SK-N-SH (cell line): Measurements from ENCODE around the gene HECW1. TPM values are rescaled to one million over a fixed set of nuclear protein-coding genes. Genes with fewer than 3 reads are reported as not detected.

ENCODE experiments used
- CTCF ChIA-PET: fragments of 300-600, 350-600 bp; formaldehyde crosslinking; extraction: SDS; loops from one replicate; lab custom pipeline; 2021; lab: Yijun Ruan, JAX
- POLR2A ChIA-PET: fragments of 350-600 bp; sonication (Branson Sonifier 250); formaldehyde crosslinking; extraction: SDS; loops from one replicate; lab custom pipeline; 2020; ENCODE audit warnings: antibody characterized with exemption, inconsistent platforms; lab: Yijun Ruan, JAX
- DNase-seq: peaks from one replicate; pipeline ENCODE4 v3.0.0; 2012
- H2AFZ ChIP-seq: fragments of 200-600 bp; sonication (generic); 2 replicates; pipeline ENCODE4 v1.8.1; 2016; ENCODE audit warnings: antibody characterized with exemption, mild to moderate bottlenecking, low read depth
- H3F3A ChIP-seq: fragments of 200-600 bp; sonication (generic); replicated peaks from 2 replicates; pipeline ENCODE3; 2016; ENCODE audit warnings: antibody characterized with exemption, mild to moderate bottlenecking; ENCODE audit not compliant: insufficient read depth
- H3K27ac ChIP-seq, 2 experiments: fragments of 200-500 bp in 1 of 2; fragments of 200-600 bp in 1 of 2; sonication (Bioruptor generic) in 1 of 2; sonication (generic), shearing (Covaris generic) in 1 of 2; 2 replicates each; pipeline versions ENCODE4 v1.5.1 to v1.6.1; 2014 to 2016; ENCODE audit warnings: low read depth in 2 of 2, inconsistent platforms in 1 of 2, low read length in 1 of 2, mild to moderate bottlenecking in 1 of 2, mixed read lengths in 1 of 2
- H3K27me3 ChIP-seq: fragments of 200-600 bp; sonication (generic), shearing (Covaris generic); 2 replicates; pipeline ENCODE4 v1.6.1; 2016; ENCODE audit warnings: mixed run types; ENCODE audit not compliant: insufficient read depth
- H3K36me3 ChIP-seq, 2 experiments: fragments of 200-500 bp in 1 of 2; fragments of 200-600 bp in 1 of 2; sonication (Bioruptor generic) in 1 of 2; sonication (generic) in 1 of 2; replicated peaks in 1 of 2; 2 replicates each; pipeline versions ENCODE3 to v1.5.1; 2014 to 2016; ENCODE audit warnings: low read length in 1 of 2, mild to moderate bottlenecking in 1 of 2; ENCODE audit not compliant: insufficient read depth in 2 of 2, control insufficient read depth in 1 of 2
- H3K4me1 ChIP-seq, 2 experiments: fragments of 200-500 bp in 1 of 2; fragments of 200-600 bp in 1 of 2; sonication (Bioruptor generic) in 1 of 2; sonication (generic), shearing (Covaris generic) in 1 of 2; 2 replicates each; pipeline versions ENCODE4 v1.5.1 to v1.6.1; 2014 to 2016; ENCODE audit warnings: low read depth in 1 of 2, low read length in 1 of 2, mixed run types in 1 of 2; ENCODE audit not compliant: insufficient read depth in 2 of 2, control insufficient read depth in 1 of 2
- H3K4me2 ChIP-seq: fragments of 200-600 bp; sonication (generic), shearing (Covaris generic); 2 replicates; pipeline ENCODE4 v1.6.1; 2017; ENCODE audit warnings: mixed run types
- H3K4me3 ChIP-seq, 2 experiments: fragments of 200-500 bp in 1 of 2; fragments of 200-600 bp in 1 of 2; sonication (Bioruptor generic) in 1 of 2; sonication (generic), shearing (Covaris generic) in 1 of 2; 2 replicates each; pipeline versions ENCODE4 v1.5.1 to v1.8.1; 2014 to 2016; ENCODE audit warnings: low read depth in 2 of 2, inconsistent platforms in 1 of 2, low read length in 1 of 2, mild to moderate bottlenecking in 1 of 2, mixed read lengths in 1 of 2, moderate library complexity in 1 of 2
- H3K79me2 ChIP-seq: fragments of 200-600 bp; sonication (generic); 2 replicates; pipeline ENCODE4 v1.8.1; 2017; ENCODE audit warnings: mild to moderate bottlenecking; ENCODE audit not compliant: insufficient read depth
- H3K9ac ChIP-seq: fragments of 200-600 bp; sonication (generic); 2 replicates; pipeline ENCODE4 v1.6.1; 2017; ENCODE audit warnings: mixed run types
- H3K9me2 ChIP-seq: fragments of 200-600 bp; sonication (generic); 2 replicates; pipeline ENCODE4 v1.6.1; 2017; ENCODE audit warnings: mixed run types
- H3K9me3 ChIP-seq: fragments of 200-600 bp; sonication (generic); 2 replicates; pipeline ENCODE4 v1.6.1; 2017; ENCODE audit warnings: mixed run types, mild to moderate bottlenecking, moderate library complexity
- H4K20me1 ChIP-seq: fragments of 200-600 bp; sonication (generic); 2 replicates; pipeline ENCODE4 v1.6.1; 2017; ENCODE audit warnings: mild to moderate bottlenecking, mixed run types; ENCODE audit not compliant: insufficient read depth
- EP300 ChIP-seq, 2 experiments: IDR thresholded peaks; 2 replicates each; pipeline versions ENCODE4 v1.4.0 to v1.6.1; 2012; ENCODE audit warnings: borderline replicate concordance in 1 of 2, low read depth in 1 of 2, low read length in 1 of 2
- FOSL2 ChIP-seq: IDR thresholded peaks from 2 replicates; pipeline ENCODE4 v1.4.0; 2012; ENCODE audit warnings: low read depth, mild to moderate bottlenecking, moderate library complexity, borderline replicate concordance
- FOXJ3 ChIP-seq: sonication (generic); formaldehyde crosslinking; IDR thresholded peaks from 2 replicates; pipeline ENCODE4 v1.5.1; 2020; ENCODE audit warnings: mild to moderate bottlenecking, missing genetic modification reagents
- GATA2 ChIP-seq: sonication (generic); formaldehyde crosslinking; IDR thresholded peaks from 2 replicates; pipeline ENCODE4 v1.5.0; 2020; ENCODE audit warnings: mild to moderate bottlenecking, missing genetic modification reagents
- JUND ChIP-seq: IDR thresholded peaks from 2 replicates; pipeline ENCODE4 v1.4.0; 2012
- MEF2A ChIP-seq: IDR thresholded peaks from 2 replicates; pipeline ENCODE4 v1.4.0; 2012; ENCODE audit warnings: low read depth, borderline replicate concordance
- MXI1 ChIP-seq: IDR thresholded peaks from 2 replicates; pipeline ENCODE4 v1.6.1; 2012; ENCODE audit warnings: mild to moderate bottlenecking, low read depth, low read length, improper control_type of control experiment
- NRF1 ChIP-seq: IDR thresholded peaks from 2 replicates; pipeline ENCODE4 v1.6.1; 2012; ENCODE audit warnings: low read depth, mild to moderate bottlenecking, low read length
- POLR2AphosphoS5 ChIP-seq: IDR thresholded peaks from 2 replicates; pipeline ENCODE4 v1.6.1; 2012; ENCODE audit warnings: low read depth, low read length
- RAD21 ChIP-seq: IDR thresholded peaks from 2 replicates; pipeline ENCODE4 v1.6.1; 2012; ENCODE audit warnings: mild to moderate bottlenecking, low read length
- RFX5 ChIP-seq: IDR thresholded peaks from 2 replicates; pipeline ENCODE4 v1.6.1; 2012; ENCODE audit warnings: mild to moderate bottlenecking, improper control_type of control experiment, low read length
- RXRA ChIP-seq: IDR thresholded peaks from 2 replicates; pipeline ENCODE4 v1.4.0; 2012; ENCODE audit warnings: low read depth, mild to moderate bottlenecking, borderline replicate concordance
- SIN3A ChIP-seq: IDR thresholded peaks from 2 replicates; pipeline ENCODE4 v1.6.1; 2012; ENCODE audit warnings: low read depth, mild to moderate bottlenecking, low read length, moderate library complexity, borderline replicate concordance
- USF1 ChIP-seq: IDR thresholded peaks from 2 replicates; pipeline ENCODE4 v1.4.0; 2012; ENCODE audit warnings: low read depth, borderline replicate concordance
- WGBS: methylation state at CpG from one replicate; pipeline ENCODE4 v1.1.6; 2017; ENCODE audit warnings: low lambda C conversion rate; 5-methylcytosine and 5-hydroxymethylcytosine counted together
- polyA plus RNA-seq, 3 experiments: library from polyadenylated mRNA; depleted of rRNA; stranded (reverse); fragments of >200 nt; gene quantifications; 2 replicates each; pipeline ENCODE4 v1.2.3, GENCODE V29; 2012
- TF ChIP-seq, protein P1 (sequence below): IDR thresholded peaks from 2 replicates; pipeline ENCODE4 v1.4.0; 2012; ENCODE audit warnings: low read depth
- TF ChIP-seq, protein P2 (sequence below): IDR thresholded peaks from 2 replicates; pipeline ENCODE4 v1.6.1; 2012; ENCODE audit warnings: mild to moderate bottlenecking, low read depth, low read length, moderate library complexity
- TF ChIP-seq, protein P3 (sequence below): fragments of 200-600 bp; sonication (generic); IDR thresholded peaks from 2 replicates; pipeline ENCODE4 v1.6.1; 2017; ENCODE audit warnings: antibody characterized with exemption, mild to moderate bottlenecking, moderate library complexity
- TF ChIP-seq, protein P4 (sequence below): IDR thresholded peaks from 2 replicates; pipeline ENCODE4; 2012

The HECW1 gene
- polyA plus RNA-seq, 1 of the 3 experiments (the other 2 are of a cell fraction): not detected

DNA sequence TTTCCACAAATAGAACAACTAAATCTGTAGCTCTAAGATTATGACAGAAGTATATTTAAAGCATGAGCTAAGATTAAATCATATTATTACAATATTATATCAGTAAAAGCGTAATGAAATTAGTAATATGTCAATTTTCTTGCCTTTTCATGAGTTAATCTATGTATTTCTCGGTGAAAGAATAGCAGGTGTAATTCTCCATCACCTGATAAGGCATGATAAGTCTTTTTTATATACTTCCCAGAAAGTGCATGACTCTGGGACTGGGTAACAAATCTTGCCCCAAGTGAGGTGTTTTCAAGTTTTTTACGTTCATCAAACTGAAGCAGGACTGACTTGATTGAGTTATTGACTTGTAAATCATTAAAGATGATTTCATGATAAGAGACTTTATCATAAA, 100.5 kb downstream of the HECW1 start:
- H4K20me1 ChIP-seq: no peaks in the 10 kb centered on the region
- no peaks in the 10 kb centered on the region for H3K9me3 ChIP-seq
- no peak for DNase-seq
- H3K9me2 ChIP-seq: no peaks in the 10 kb centered on the region
- POLR2A ChIA-PET: no interaction called here
- CTCF ChIA-PET: interaction anchor here (1.3 to 1.6 kb wide), 3 partner anchors 9 to 57 kb away, joined by 3 to 4 read pairs (median 3); no protein-coding TSS in a partner anchor
- TF ChIP-seq FOSL2 (no peak), GATA2 (CRISPR knock-in tag) (no peak), USF1 (no peak), SIN3A (no peak), RAD21 (no peak)
- TF ChIP-seq, protein P1, sequence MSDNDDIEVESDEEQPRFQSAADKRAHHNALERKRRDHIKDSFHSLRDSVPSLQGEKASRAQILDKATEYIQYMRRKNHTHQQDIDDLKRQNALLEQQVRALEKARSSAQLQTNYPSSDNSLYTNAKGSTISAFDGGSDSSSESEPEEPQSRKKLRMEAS: no peak
- TF ChIP-seq, protein P2, sequence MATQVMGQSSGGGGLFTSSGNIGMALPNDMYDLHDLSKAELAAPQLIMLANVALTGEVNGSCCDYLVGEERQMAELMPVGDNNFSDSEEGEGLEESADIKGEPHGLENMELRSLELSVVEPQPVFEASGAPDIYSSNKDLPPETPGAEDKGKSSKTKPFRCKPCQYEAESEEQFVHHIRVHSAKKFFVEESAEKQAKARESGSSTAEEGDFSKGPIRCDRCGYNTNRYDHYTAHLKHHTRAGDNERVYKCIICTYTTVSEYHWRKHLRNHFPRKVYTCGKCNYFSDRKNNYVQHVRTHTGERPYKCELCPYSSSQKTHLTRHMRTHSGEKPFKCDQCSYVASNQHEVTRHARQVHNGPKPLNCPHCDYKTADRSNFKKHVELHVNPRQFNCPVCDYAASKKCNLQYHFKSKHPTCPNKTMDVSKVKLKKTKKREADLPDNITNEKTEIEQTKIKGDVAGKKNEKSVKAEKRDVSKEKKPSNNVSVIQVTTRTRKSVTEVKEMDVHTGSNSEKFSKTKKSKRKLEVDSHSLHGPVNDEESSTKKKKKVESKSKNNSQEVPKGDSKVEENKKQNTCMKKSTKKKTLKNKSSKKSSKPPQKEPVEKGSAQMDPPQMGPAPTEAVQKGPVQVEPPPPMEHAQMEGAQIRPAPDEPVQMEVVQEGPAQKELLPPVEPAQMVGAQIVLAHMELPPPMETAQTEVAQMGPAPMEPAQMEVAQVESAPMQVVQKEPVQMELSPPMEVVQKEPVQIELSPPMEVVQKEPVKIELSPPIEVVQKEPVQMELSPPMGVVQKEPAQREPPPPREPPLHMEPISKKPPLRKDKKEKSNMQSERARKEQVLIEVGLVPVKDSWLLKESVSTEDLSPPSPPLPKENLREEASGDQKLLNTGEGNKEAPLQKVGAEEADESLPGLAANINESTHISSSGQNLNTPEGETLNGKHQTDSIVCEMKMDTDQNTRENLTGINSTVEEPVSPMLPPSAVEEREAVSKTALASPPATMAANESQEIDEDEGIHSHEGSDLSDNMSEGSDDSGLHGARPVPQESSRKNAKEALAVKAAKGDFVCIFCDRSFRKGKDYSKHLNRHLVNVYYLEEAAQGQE: no peak
- H3K27ac ChIP-seq: no peak overlapping the region
- no peaks in the 10 kb centered on the region for H3F3A ChIP-seq
- H3K79me2 ChIP-seq: no peaks in the 10 kb centered on the region
- H3K4me2 ChIP-seq: no peak overlapping the region
- no peaks in the 10 kb centered on the region for H3K36me3 ChIP-seq
- H3K4me3 ChIP-seq: no peak overlapping the region
- H2AFZ ChIP-seq: no peak overlapping the region
- WGBS: 2% methylated on average over 3 of the region's 3 CpGs
- H3K9ac ChIP-seq: no peak overlapping the region
- no peaks in the 10 kb centered on the region for H3K4me1 ChIP-seq
- H3K27me3 ChIP-seq: peaks cover 20% of the 10 kb centered on the region

- no peak for DNase-seq
- ChIA-PET CTCF (interaction anchor here (1.2 kb wide), 1 partner anchor 89 kb away, joined by 3 read pairs; no protein-coding TSS in a partner anchor), POLR2A (no interaction called here)
- H3K4me1 ChIP-seq: no peaks in the 10 kb centered on the region
- H3F3A ChIP-seq: no peaks in the 10 kb centered on the region
- H3K36me3 ChIP-seq: no peaks in the 10 kb centered on the region
- peaks cover 14% of the 10 kb centered on the region for H3K27me3 ChIP-seq
- H3K4me2 ChIP-seq: no peak overlapping the region
- H2AFZ ChIP-seq: no peak overlapping the region
- H4K20me1 ChIP-seq: no peaks in the 10 kb centered on the region
- H3K4me3 ChIP-seq: no peak overlapping the region
- no peak overlapping the region for H3K9ac ChIP-seq
- H3K79me2 ChIP-seq: no peaks in the 10 kb centered on the region
- H3K27ac ChIP-seq: no peak overlapping the region
- no peaks in the 10 kb centered on the region for H3K9me3 ChIP-seq
- whole genome bisulfite sequencing: 23% methylated on average over 6 of the region's 6 CpGs
- H3K9me2 ChIP-seq: no peaks in the 10 kb centered on the region
- TF ChIP-seq MXI1 (no peak), RXRA (no peak), NRF1 (no peak), EP300 (IDR thresholded peaks at IDR 0.05; ENCODE audit: borderline replicate concordance in 1 of 2, low read depth in 1 of 2, low read length in 1 of 2) (no peak), USF1 (no peak), FOXJ3 (no peak), POLR2AphosphoS5 (no peak), RAD21 (no peak), JUND (no peak), MEF2A (no peak), RFX5 (no peak)
- TF ChIP-seq, protein P3, sequence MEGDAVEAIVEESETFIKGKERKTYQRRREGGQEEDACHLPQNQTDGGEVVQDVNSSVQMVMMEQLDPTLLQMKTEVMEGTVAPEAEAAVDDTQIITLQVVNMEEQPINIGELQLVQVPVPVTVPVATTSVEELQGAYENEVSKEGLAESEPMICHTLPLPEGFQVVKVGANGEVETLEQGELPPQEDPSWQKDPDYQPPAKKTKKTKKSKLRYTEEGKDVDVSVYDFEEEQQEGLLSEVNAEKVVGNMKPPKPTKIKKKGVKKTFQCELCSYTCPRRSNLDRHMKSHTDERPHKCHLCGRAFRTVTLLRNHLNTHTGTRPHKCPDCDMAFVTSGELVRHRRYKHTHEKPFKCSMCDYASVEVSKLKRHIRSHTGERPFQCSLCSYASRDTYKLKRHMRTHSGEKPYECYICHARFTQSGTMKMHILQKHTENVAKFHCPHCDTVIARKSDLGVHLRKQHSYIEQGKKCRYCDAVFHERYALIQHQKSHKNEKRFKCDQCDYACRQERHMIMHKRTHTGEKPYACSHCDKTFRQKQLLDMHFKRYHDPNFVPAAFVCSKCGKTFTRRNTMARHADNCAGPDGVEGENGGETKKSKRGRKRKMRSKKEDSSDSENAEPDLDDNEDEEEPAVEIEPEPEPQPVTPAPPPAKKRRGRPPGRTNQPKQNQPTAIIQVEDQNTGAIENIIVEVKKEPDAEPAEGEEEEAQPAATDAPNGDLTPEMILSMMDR: no peak
- TF ChIP-seq, protein P1: no peak
- TF ChIP-seq, protein P4, sequence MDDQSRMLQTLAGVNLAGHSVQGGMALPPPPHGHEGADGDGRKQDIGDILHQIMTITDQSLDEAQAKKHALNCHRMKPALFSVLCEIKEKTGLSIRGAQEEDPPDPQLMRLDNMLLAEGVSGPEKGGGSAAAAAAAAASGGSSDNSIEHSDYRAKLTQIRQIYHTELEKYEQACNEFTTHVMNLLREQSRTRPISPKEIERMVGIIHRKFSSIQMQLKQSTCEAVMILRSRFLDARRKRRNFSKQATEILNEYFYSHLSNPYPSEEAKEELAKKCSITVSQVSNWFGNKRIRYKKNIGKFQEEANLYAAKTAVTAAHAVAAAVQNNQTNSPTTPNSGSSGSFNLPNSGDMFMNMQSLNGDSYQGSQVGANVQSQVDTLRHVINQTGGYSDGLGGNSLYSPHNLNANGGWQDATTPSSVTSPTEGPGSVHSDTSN: no peak
These were observed 102.6 kb downstream of the HECW1 start for GRCh38 chr7:43215061-43215460.
